IMR-90 (cell line): ENCODE measurements around the gene PLCH1. TPM values are rescaled to one million over a fixed set of nuclear protein-coding genes. Genes with fewer than 3 reads are reported as not detected.

ENCODE experiments used
- ATAC-seq: fragments of 200-7000 bp; cut with Tn5 transposase; 2 replicates; pipeline ENCODE4 v1.9.1; 2020; ENCODE audit warnings: low read depth, mild to moderate bottlenecking, moderate library complexity
- BruUV-seq: library from RNA; stranded (reverse); fragments of 400-500 nt; replicated peaks from 2 replicates; lab custom pipeline; 2021; lab: Mats Ljungman, UMichigan
- CTCF ChIA-PET: fragments of 300-600 bp; formaldehyde crosslinking; extraction: SDS; loops from one replicate; lab custom pipeline; 2021; ENCODE audit warnings: antibody characterized with exemption; lab: Yijun Ruan, JAX
- POLR2A ChIA-PET: fragments of 300-600 bp; sonication (Branson Sonifier 250); formaldehyde crosslinking; loops from one replicate; lab custom pipeline; 2022; ENCODE audit warnings: antibody characterized with exemption; ENCODE audit not compliant: unreplicated experiment; lab: Charles Lee
- DNase-seq: peaks from one replicate; pipeline ENCODE4 v3.0.0; 2013
- H2AFZ ChIP-seq: replicated peaks from 2 replicates; pipeline ENCODE3; 2013; ENCODE audit warnings: low read length, mild to moderate bottlenecking; ENCODE audit not compliant: poor library complexity
- H2AK5ac ChIP-seq: 2 replicates; pipeline ENCODE4 v1.6.1; 2013; ENCODE audit warnings: low read depth, low read length, inconsistent platforms
- H2AK9ac ChIP-seq: replicated peaks from 2 replicates; pipeline ENCODE3; 2013; ENCODE audit warnings: mild to moderate bottlenecking, low read depth, low read length, moderate library complexity; ENCODE audit not compliant: poor library complexity
- H2BK120ac ChIP-seq: 2 replicates; pipeline ENCODE4 v1.6.1; 2013; ENCODE audit warnings: low read depth, low read length, inconsistent platforms
- H2BK15ac ChIP-seq: 3 replicates; pipeline ENCODE4 v1.6.1; 2013; ENCODE audit warnings: low read depth, low read length, inconsistent platforms
- H2BK20ac ChIP-seq: 2 replicates; pipeline ENCODE4 v1.6.1; 2013; ENCODE audit warnings: low read depth, mild to moderate bottlenecking, inconsistent platforms, low read length, moderate library complexity
- H2BK5ac ChIP-seq: 2 replicates; pipeline ENCODE4 v1.6.1; 2013; ENCODE audit warnings: mild to moderate bottlenecking, low read depth, low read length, inconsistent platforms; ENCODE audit not compliant: poor library complexity, severe bottlenecking
- H3K14ac ChIP-seq: replicated peaks from 2 replicates; pipeline ENCODE4 v1.6.1; 2013; ENCODE audit warnings: low read depth, low read length, inconsistent platforms
- H3K18ac ChIP-seq: 2 replicates; pipeline ENCODE4 v1.6.1; 2013; ENCODE audit warnings: low read depth, low read length, control low read depth
- H3K23ac ChIP-seq: 2 replicates; pipeline ENCODE4 v1.6.1; 2013; ENCODE audit warnings: low read depth, low read length, inconsistent platforms
- H3K27ac ChIP-seq: 2 replicates; pipeline ENCODE4 v1.5.1; 2013; ENCODE audit warnings: mild to moderate bottlenecking, control low read depth, low read length; ENCODE audit not compliant: insufficient read depth
- H3K27me3 ChIP-seq: 2 replicates; pipeline ENCODE4 v1.6.1; 2013; ENCODE audit warnings: low read length; ENCODE audit not compliant: control insufficient read depth, insufficient read depth
- H3K36me3 ChIP-seq: 2 replicates; pipeline ENCODE4 v1.6.1; 2013; ENCODE audit warnings: low read length, mixed read lengths; ENCODE audit not compliant: control insufficient read depth, insufficient read depth
- H3K4ac ChIP-seq: 2 replicates; pipeline ENCODE4 v1.6.1; 2013; ENCODE audit warnings: low read depth, low read length, inconsistent platforms
- H3K4me1 ChIP-seq: 2 replicates; pipeline ENCODE4 v1.6.1; 2013; ENCODE audit warnings: low read length, mixed read lengths; ENCODE audit not compliant: control insufficient read depth, insufficient read depth
- H3K4me2 ChIP-seq: 2 replicates; pipeline ENCODE4 v1.6.1; 2013; ENCODE audit warnings: low read depth, mild to moderate bottlenecking, control low read depth, low read length, moderate library complexity
- H3K4me3 ChIP-seq: 2 replicates; pipeline ENCODE4 v1.5.1; 2013; ENCODE audit warnings: low read depth, mild to moderate bottlenecking, control low read depth, low read length, moderate library complexity; ENCODE audit not compliant: insufficient read depth
- H3K56ac ChIP-seq: 2 replicates; pipeline ENCODE4 v1.6.1; 2013; ENCODE audit warnings: low read length, inconsistent platforms; ENCODE audit not compliant: insufficient read depth; ENCODE audit errors: extremely low read depth
- H3K79me1 ChIP-seq, 2 experiments: 2 replicates each; pipeline ENCODE4 v1.6.1; 2013; ENCODE audit warnings: low read length in 2 of 2, inconsistent platforms in 1 of 2, low read depth in 1 of 2
- H3K9ac ChIP-seq: 2 replicates; pipeline ENCODE4 v1.6.1; 2013; ENCODE audit warnings: low read depth, low read length, control low read depth
- H3K9me1 ChIP-seq: 2 replicates; pipeline ENCODE4 v1.6.1; 2013; ENCODE audit warnings: low read length, inconsistent platforms; ENCODE audit not compliant: insufficient read depth
- H3K9me3 ChIP-seq: 2 replicates; pipeline ENCODE4 v1.6.1; 2013; ENCODE audit warnings: low read length; ENCODE audit not compliant: control insufficient read depth, insufficient read depth
- H4K20me1 ChIP-seq: 2 replicates; pipeline ENCODE4 v1.6.1; 2013; ENCODE audit warnings: low read length, inconsistent platforms; ENCODE audit not compliant: insufficient read depth
- H4K5ac ChIP-seq: 2 replicates; pipeline ENCODE4 v1.6.1; 2013; ENCODE audit warnings: mild to moderate bottlenecking, low read depth, low read length, control low read depth
- H4K8ac ChIP-seq, 2 experiments: 2 replicates each; pipeline ENCODE4 v1.6.1; 2013; ENCODE audit warnings: low read depth in 2 of 2, low read length in 2 of 2, control low read depth in 1 of 2, inconsistent platforms in 1 of 2
- H4K91ac ChIP-seq: 2 replicates; pipeline ENCODE4 v1.6.1; 2013; ENCODE audit warnings: low read depth, low read length, inconsistent platforms; ENCODE audit not compliant: insufficient read depth
- BHLHE40 ChIP-seq: fragments of 150-350 bp; IDR thresholded peaks from 2 replicates; pipeline ENCODE4 v1.6.1; 2016; ENCODE audit warnings: mild to moderate bottlenecking, low read depth, low read length
- CEBPB ChIP-seq: IDR thresholded peaks from 2 replicates; pipeline ENCODE4 v1.6.1; 2012; ENCODE audit warnings: low read depth, low read length, improper control_type of control experiment
- FOS ChIP-seq: fragments of 150-350 bp; IDR thresholded peaks from 2 replicates; pipeline ENCODE4 v1.6.1; 2016; ENCODE audit warnings: low read depth, low read length
- MAFK ChIP-seq: IDR thresholded peaks from 2 replicates; pipeline ENCODE4 v1.6.1; 2012; ENCODE audit warnings: low read depth, low read length, improper control_type of control experiment
- POLR2A ChIP-seq: IDR thresholded peaks from 2 replicates; pipeline ENCODE4 v1.6.1; 2012; ENCODE audit warnings: mild to moderate bottlenecking, low read depth, low read length
- RAD21 ChIP-seq: IDR thresholded peaks from 2 replicates; pipeline ENCODE4 v1.6.1; 2012; ENCODE audit warnings: low read length, improper control_type of control experiment
- WGBS, 2 experiments: methylation state at CpG; one replicate each; pipeline versions ENCODE4 v1.1.5 to v1.1.7; 2013; ENCODE audit warnings: missing lambda C conversion rate in 2 of 2; ENCODE audit not compliant: insufficient read length in 1 of 2; ENCODE audit errors: extremely low coverage in 2 of 2; 5-methylcytosine and 5-hydroxymethylcytosine counted together
- dilution Hi-C: fragments of 300-500 bp; cut with HindIII; formaldehyde crosslinking; loops from one replicate; pipeline ENCODE4 v1.14.3; 2018; ENCODE audit warnings: low sequenced_read_pairs; ENCODE audit not compliant: unreplicated experiment
- in situ Hi-C: fragments of 300-500 bp; cut with MboI; formaldehyde crosslinking; loops from 3 replicates; pipeline ENCODE4 v1.14.3; 2019; ENCODE audit warnings: low sequenced_read_pairs, inconsistent platforms, mixed read lengths
- intact Hi-C: fragments of 100-400 bp; cut with micrococcal nuclease; formaldehyde crosslinking; loops from 2 replicates; pipeline ENCODE4 v1.10.0; 2022
- polyA plus RNA-seq, 3 experiments: library from polyadenylated mRNA; depleted of rRNA; stranded (reverse); fragments of >200 nt; gene quantifications; 2 replicates each; pipeline ENCODE4 v1.2.3, GENCODE V29; 2012; ENCODE audit warnings: low replicate concordance in 1 of 3
- total RNA-seq: library from RNA; depleted of rRNA; stranded (reverse); fragments of >200 nt; gene quantifications from 2 replicates; pipeline ENCODE4 v1.2.3, GENCODE V29; 2012
- TF ChIP-seq, protein P1 (sequence below): fragments of 150-350 bp; IDR thresholded peaks from 2 replicates; pipeline ENCODE4 v1.6.1; 2016; ENCODE audit warnings: low read depth, mild to moderate bottlenecking, low read length, moderate library complexity, borderline replicate concordance

Gene PLCH1
- total and polyA plus RNA-seq, 2 of the 4 experiments (the other 2 are of a cell fraction) = not detected

DNA sequence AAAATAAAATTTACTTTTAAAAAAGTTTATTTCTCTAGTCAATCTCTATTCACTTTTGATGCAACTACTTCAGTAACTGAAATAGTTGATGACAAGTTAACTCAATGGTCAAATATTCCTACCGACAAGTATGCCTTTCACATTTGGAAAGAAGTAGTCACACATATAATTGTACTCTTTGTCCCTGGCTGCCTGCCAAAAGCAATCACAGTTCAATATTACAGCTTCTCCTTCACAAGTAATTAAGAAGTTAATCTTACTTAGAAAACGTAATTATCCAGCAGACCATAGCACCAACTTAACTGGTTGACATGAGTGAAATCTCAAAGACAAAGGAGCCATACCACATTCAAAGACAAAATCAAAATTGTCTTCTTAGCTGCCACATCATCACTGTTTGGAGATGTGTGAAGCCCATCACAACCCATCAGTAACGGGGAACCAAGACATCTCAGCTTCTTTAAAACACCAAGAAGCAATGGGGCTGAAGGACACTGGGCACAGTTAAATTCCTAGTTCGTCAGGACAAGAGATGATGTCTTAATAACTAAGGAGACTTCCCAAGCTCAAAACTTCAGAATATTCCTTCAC, 86.1 kb downstream of the PLCH1 start:
- no TSS peak for BruUV-seq
- dilution Hi-C loops = no loop called here
- intact Hi-C loops = no loop called here
- Histone ChIP-seq H3K27ac (no peak overlapping the region), H3K4me2 (no peak overlapping the region), H4K5ac (no peak overlapping the region), H3K23ac (no peak overlapping the region), H2AK5ac (no peak overlapping the region), H2BK15ac (no peak overlapping the region), H3K4me3 (no peak overlapping the region), H4K91ac (no peak overlapping the region), H2BK120ac (no peak overlapping the region), H4K8ac (no peak overlapping the region), H3K36me3 (no peaks in the 10 kb centered on the region), H2BK5ac (no peak overlapping the region), H3K56ac (no peak overlapping the region), H3K4me1 (no peaks in the 10 kb centered on the region), H3K9me1 (no peaks in the 10 kb centered on the region), H3K9ac (no peak overlapping the region), H4K20me1 (no peaks in the 10 kb centered on the region), H3K18ac (no peak overlapping the region), H3K9me3 (no peaks in the 10 kb centered on the region), H2BK20ac (no peak overlapping the region), H3K4ac (no peak overlapping the region), H3K14ac (no peak overlapping the region), H2AFZ (no peak overlapping the region), H3K79me1 (no peaks in the 10 kb centered on the region), H3K27me3 (no peaks in the 10 kb centered on the region), H2AK9ac (no peak overlapping the region)
- DNase-seq (no peak), ATAC-seq (no peak)
- ChIA-PET CTCF (no interaction called here), POLR2A (no interaction called here)
- in situ Hi-C loops = no loop called here
- no peak for TF ChIP-seq FOS
- TF ChIP-seq POLR2A = no peak
- TF ChIP-seq, protein P1, sequence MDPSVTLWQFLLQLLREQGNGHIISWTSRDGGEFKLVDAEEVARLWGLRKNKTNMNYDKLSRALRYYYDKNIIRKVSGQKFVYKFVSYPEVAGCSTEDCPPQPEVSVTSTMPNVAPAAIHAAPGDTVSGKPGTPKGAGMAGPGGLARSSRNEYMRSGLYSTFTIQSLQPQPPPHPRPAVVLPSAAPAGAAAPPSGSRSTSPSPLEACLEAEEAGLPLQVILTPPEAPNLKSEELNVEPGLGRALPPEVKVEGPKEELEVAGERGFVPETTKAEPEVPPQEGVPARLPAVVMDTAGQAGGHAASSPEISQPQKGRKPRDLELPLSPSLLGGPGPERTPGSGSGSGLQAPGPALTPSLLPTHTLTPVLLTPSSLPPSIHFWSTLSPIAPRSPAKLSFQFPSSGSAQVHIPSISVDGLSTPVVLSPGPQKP = no peak
- TF ChIP-seq MAFK = no peak
- TF ChIP-seq RAD21 = no peak
- no peak for TF ChIP-seq BHLHE40
- TF ChIP-seq CEBPB = no peak
- no CpG with 5 or more reads among the region's 4 CpGs for WGBS, 2 experiments
